ENCODE results near the gene MBLAC1.

The MBLAC1 gene

GRCh38 chr7:100098913-100099312 lies 27.9 kb upstream of the MBLAC1 start:
- no peak for DNase-seq

- no peak for DNase-seq
Observed at GRCh38 chr7:100099452-100099851, 27.3 kb upstream of the MBLAC1 start.

GRCh38 chr7:100100420-100101015 lies 26.2 kb upstream of the MBLAC1 start:
- DNase-seq, result peak; percentile 68 to 75

GRCh38 chr7:100101016-100101862 lies 25.5 kb upstream of the MBLAC1 start, which contains the start of the genes AP4M1 and MCM7:
Gene AP4M1 (plus strand): TSS chr7:100101643. CDS start chr7:100101715, 72 bp downstream.
Gene MCM7 (minus strand): TSS chr7:100101397. CDS start chr7:100101294, 103 bp downstream.
- DNase-seq, result peak; percentile 94 to 97

GRCh38 chr7:100102950-100103840 lies 23.6 kb upstream of the MBLAC1 start:
- no peak for DNase-seq

GRCh38 chr7:100105534-100105933 lies 21.2 kb upstream of the MBLAC1 start:
- no peak for DNase-seq

- DNase-seq, result no peak
Observed at GRCh38 chr7:100106633-100107032, 20.1 kb upstream of the MBLAC1 start.

GRCh38 chr7:100107125-100107737 lies 19.5 kb upstream of the MBLAC1 start:
- no peak for DNase-seq

GRCh38 chr7:100107890-100108289 lies 18.9 kb upstream of the MBLAC1 start:
- DNase-seq, result no peak

- DNase-seq, result no peak
Observed at GRCh38 chr7:100109521-100110163, 17.1 kb upstream of the MBLAC1 start.

GRCh38 chr7:100111156-100111555 lies 15.6 kb upstream of the MBLAC1 start:
- no peak for DNase-seq

GRCh38 chr7:100111914-100112313 lies 14.9 kb upstream of the MBLAC1 start:
- DNase-seq, result no peak

- DNase-seq, result no peak
Observed at GRCh38 chr7:100115026-100115425, 11.7 kb upstream of the MBLAC1 start.

- DNase-seq, result no peak
Observed at GRCh38 chr7:100118388-100119071, 8.2 kb upstream of the MBLAC1 start.

GRCh38 chr7:100119072-100119969 lies 7.4 kb upstream of the MBLAC1 start, which contains the start of the genes CNPY4 and TAF6:
Gene CNPY4 (plus strand): TSS chr7:100119634. CDS start chr7:100119745, 111 bp downstream.
Gene TAF6 (minus strand): TSS chr7:100119358. CDS start chr7:100114209, 5,149 bp downstream.
- DNase-seq, result peak; percentile 85 to 91

GRCh38 chr7:100119970-100120732 lies 6.6 kb upstream of the MBLAC1 start:
- peak; percentile 17 to 28 for DNase-seq

- DNase-seq, result no peak
Observed at GRCh38 chr7:100120733-100121036, 6.1 kb upstream of the MBLAC1 start.

- no peak for DNase-seq
Observed at GRCh38 chr7:100122067-100122466, 4.7 kb upstream of the MBLAC1 start.

- no peak for DNase-seq
Observed at GRCh38 chr7:100122568-100122967, 4.2 kb upstream of the MBLAC1 start.

Measured in AML-193 (cell line).